ENCODE measurements around the gene BIRC3.

DNA sequence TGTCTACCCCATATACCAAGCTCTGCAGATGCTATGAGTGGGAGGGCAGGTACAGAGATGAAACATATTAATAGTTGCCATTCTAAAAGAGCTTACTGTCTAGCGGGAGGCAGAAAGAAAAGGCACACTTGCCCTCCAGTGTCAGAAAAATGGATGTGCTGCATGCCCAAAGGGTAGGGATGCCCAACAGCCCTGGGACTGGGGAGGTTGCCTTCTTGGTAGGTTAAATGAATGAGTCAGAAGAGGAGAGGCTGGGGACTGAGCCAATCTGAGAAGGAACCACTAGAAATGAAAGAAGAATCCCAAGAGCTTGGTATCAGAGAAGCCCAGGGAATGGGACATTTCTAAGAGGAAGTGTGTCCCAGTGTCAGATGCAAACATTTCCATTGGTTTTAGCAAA lies 1.2 kb downstream of the BIRC3 start:
- TF ChIP-seq, protein P1, sequence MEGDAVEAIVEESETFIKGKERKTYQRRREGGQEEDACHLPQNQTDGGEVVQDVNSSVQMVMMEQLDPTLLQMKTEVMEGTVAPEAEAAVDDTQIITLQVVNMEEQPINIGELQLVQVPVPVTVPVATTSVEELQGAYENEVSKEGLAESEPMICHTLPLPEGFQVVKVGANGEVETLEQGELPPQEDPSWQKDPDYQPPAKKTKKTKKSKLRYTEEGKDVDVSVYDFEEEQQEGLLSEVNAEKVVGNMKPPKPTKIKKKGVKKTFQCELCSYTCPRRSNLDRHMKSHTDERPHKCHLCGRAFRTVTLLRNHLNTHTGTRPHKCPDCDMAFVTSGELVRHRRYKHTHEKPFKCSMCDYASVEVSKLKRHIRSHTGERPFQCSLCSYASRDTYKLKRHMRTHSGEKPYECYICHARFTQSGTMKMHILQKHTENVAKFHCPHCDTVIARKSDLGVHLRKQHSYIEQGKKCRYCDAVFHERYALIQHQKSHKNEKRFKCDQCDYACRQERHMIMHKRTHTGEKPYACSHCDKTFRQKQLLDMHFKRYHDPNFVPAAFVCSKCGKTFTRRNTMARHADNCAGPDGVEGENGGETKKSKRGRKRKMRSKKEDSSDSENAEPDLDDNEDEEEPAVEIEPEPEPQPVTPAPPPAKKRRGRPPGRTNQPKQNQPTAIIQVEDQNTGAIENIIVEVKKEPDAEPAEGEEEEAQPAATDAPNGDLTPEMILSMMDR (conservative IDR thresholded peaks at IDR 0.05) = no peak
- no peak for TF ChIP-seq EZH2 (IDR thresholded peaks at IDR 0.05; ENCODE audit: low read depth)
